Lower leg skin (tissue), 3 donors: Measurements from ENCODE around the gene MUC22.

ENCODE experiments used
- CTCF ChIP-seq, 3 donors: fragments of 450-650 bp; IDR thresholded peaks; one replicate each; pipeline ENCODE4 v1.5.1; 2016; ENCODE audit warnings: antibody characterized with exemption in 3 of 3, mild to moderate bottlenecking in 3 of 3, moderate library complexity in 2 of 3
- POLR2A ChIP-seq, 2 donors: fragments of 450-650 bp; IDR thresholded peaks; one replicate each; pipeline ENCODE4 v1.6.1; 2016 to 2017; ENCODE audit warnings: antibody characterized with exemption in 2 of 2, mild to moderate bottlenecking in 1 of 2, moderate library complexity in 1 of 2

DNA sequence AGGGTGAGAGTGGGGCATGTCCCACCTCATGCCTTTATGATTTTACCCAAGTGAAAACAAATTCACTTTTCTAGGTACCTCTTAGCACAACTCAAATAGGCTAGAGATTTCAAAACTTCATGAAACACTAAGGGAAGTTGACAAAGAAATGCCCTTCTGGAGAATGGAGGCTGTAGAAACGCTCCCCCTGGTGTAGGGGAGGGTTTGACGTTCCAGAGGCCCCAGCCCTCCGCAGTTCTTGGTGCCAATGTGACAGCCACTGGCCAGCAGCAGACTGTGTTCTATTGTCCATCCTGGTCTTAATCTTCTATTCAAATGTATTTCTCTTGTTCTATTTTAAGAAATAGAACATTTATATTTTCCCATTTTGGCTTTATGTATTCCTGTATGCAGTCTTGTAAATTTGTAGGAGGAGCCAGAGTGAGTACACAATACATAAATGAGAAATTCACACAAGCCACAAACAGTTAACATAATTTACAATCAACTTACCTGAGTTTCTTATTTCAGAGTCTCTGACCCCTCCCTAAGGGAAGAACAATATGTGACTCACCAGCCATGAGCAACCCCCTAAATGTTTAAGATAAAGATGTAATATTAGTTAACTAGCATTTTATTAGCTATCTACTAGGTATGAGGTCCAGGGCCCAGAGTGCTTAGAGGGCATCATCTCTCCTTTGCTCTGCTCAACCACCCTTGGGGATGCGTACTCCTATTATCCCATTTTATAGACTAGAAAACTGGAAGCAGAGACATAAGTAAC is 35.6 kb upstream of the MUC22 start:
- TF ChIP-seq CTCF (IDR thresholded peaks at IDR 0.05) (no peak), POLR2A (IDR thresholded peaks at IDR 0.05) (no peak)
